ENCODE measurements around the gene RFPL2.

GRCh38 chr22:32237906-32238305 is 33.0 kb upstream of the RFPL2 start:
- TF ChIP-seq CTCF (IDR thresholded peaks at IDR 0.05) (no peak), CBFB (CRISPR knock-in tag; IDR thresholded peaks at IDR 0.05; ENCODE audit: low read depth) (no peak), ATF2 (CRISPR knock-in tag; IDR thresholded peaks at IDR 0.05; ENCODE audit: borderline replicate concordance, low read depth) (no peak), NFYB (CRISPR knock-in tag; conservative IDR thresholded peaks at IDR 0.05; ENCODE audit: low read depth) (no peak), E2F4 (CRISPR knock-in tag; IDR thresholded peaks at IDR 0.05; ENCODE audit: borderline replicate concordance, low read depth) (no peak), ZBTB43 (CRISPR knock-in tag; IDR thresholded peaks at IDR 0.05) (no peak), CREM (CRISPR knock-in tag; IDR thresholded peaks at IDR 0.05) (no peak), JUN (CRISPR knock-in tag; IDR thresholded peaks at IDR 0.05) (no peak), FOXJ3 (CRISPR knock-in tag; IDR thresholded peaks at IDR 0.05; ENCODE audit: borderline replicate concordance) (no peak), E2F5 (CRISPR knock-in tag; IDR thresholded peaks at IDR 0.05) (no peak), MYBL2 (CRISPR knock-in tag; IDR thresholded peaks at IDR 0.05) (no peak), PREB (CRISPR knock-in tag; IDR thresholded peaks at IDR 0.05; ENCODE audit: borderline replicate concordance) (no peak), TEAD4 (CRISPR knock-in tag; IDR thresholded peaks at IDR 0.05) (no peak)

Measured in WTC11 (cell line).